ENCODE data around the gene CCNY.

The CCNY gene

DNA sequence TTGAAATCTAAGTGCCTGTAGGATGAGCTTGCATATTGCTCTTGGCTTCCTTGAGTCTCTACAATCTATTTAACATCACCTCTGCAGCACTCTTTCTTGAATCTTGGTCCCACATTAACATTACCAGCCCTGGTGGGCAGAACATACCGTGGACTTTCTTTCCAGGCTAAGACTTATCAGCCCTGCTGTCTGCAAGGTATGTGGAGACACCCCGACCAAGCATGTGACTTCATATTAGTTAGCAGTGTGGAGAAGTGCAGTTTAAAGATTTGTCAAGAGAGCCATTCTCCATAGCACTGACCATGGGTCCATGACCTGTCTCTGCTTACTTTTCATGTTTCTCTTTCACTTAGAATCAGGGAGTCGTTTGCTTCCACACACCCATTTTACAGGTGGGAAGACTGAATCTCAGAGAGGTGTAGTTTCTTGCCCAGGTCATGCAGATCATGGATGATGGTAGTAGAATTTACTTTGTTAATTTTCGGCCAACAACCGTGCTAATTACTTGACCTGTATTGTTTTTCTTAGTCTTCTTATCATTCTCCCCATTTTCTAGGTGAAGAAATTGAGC lies 6.0 kb downstream of the CCNY start:
- DNase-seq (ENCODE audit: low spot score): no peak
- TF ChIP-seq, protein P1, sequence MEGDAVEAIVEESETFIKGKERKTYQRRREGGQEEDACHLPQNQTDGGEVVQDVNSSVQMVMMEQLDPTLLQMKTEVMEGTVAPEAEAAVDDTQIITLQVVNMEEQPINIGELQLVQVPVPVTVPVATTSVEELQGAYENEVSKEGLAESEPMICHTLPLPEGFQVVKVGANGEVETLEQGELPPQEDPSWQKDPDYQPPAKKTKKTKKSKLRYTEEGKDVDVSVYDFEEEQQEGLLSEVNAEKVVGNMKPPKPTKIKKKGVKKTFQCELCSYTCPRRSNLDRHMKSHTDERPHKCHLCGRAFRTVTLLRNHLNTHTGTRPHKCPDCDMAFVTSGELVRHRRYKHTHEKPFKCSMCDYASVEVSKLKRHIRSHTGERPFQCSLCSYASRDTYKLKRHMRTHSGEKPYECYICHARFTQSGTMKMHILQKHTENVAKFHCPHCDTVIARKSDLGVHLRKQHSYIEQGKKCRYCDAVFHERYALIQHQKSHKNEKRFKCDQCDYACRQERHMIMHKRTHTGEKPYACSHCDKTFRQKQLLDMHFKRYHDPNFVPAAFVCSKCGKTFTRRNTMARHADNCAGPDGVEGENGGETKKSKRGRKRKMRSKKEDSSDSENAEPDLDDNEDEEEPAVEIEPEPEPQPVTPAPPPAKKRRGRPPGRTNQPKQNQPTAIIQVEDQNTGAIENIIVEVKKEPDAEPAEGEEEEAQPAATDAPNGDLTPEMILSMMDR (IDR thresholded peaks at IDR 0.05): no peak
- Histone ChIP-seq H3K27ac (no peak overlapping the region), H3K4me3 (no peak overlapping the region)

DNA sequence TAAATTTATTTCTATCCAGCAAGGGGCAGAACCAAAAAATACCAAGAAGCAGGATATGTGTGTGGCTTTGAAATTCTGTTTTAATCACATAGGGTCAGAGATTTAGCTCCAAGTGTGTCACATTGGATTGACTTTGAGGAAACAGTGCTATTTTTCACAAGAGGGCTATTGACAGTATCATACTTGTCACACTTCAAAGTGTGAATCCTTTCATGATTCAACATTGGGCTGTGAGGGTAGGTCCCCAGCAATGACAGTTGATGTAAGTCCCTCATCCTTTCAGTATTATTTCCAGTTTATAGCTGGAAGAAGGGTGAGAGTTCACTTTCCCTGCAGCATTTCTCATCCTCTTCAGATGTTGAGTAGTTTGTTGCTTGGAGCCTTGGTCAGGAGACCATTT lies 7.4 kb downstream of the CCNY start:
- TF ChIP-seq, protein P1 (IDR thresholded peaks at IDR 0.05): no peak
- no peak for DNase-seq (ENCODE audit: low spot score)
- Histone ChIP-seq H3K27ac (no peak overlapping the region), H3K4me3 (no peak overlapping the region)

DNA sequence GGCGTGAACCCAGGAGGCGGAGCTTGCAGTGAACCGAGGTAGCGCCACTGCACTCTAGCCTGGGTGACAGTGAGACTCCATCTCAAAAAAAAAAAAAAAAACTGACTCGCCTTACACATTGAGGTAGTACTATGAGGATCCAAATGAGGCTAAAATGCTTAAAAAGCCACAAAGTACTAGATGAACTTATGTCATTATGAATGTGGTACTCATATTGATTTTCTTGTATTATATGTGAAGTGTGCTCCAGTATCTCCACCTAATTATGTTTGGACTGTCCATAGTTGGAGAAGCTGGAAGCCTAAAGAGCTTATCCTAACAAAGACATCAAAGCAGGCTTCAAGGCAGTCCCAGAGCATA lies 9.1 kb downstream of the CCNY start:
- Histone ChIP-seq H3K4me3 (no peak overlapping the region), H3K27ac (no peak overlapping the region)
- no peak for DNase-seq (ENCODE audit: low spot score)
- TF ChIP-seq, protein P1 (IDR thresholded peaks at IDR 0.05): no peak

DNA sequence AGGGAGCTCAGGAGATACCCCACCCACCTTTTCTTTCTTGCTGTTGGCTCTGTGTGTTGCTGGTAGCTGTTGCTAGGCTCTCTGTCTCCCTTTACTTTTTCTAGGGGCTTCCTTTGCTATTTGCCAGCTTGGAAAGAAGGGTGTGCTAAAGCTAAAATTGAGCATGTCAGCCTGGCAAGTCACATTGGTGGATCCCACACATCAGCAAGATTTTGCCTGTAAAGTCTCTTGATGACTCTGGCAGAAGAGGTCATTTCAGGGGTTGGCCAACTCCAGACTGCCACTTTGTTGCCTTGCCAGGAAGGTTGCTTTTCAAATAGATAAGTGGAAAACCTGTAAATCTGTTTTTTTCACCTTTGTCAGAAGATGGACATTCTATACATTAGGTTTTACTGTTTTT lies 9.9 kb downstream of the CCNY start:
- no peak for DNase-seq (ENCODE audit: low spot score)
- H3K4me3 ChIP-seq: no peak overlapping the region
- no peak overlapping the region for H3K27ac ChIP-seq
- TF ChIP-seq, protein P1 (IDR thresholded peaks at IDR 0.05): no peak

DNA sequence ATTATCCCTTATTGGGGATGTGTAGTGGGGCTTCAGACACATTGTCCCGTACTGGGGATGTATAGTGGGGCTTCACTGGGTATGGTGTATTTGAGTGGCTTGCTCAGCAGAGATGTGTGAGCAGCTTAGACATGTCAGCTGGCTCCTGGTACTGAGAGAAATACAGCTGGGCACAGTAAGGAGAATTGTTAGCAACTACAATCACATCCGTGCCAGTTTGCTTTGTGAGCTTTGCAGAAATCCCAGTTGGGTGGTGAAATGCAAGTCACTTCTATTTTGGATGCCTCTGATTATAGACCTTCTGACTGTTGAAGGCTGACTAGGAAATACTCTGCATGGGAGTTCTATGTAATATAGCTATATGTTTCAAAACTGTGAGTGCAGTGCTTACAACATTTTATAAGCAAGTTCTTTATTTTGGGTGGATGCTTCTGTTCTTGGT lies 10.8 kb downstream of the CCNY start:
- no peak for DNase-seq (ENCODE audit: low spot score)
- H3K27ac ChIP-seq: no peak overlapping the region
- TF ChIP-seq, protein P1 (IDR thresholded peaks at IDR 0.05): no peak
- no peak overlapping the region for H3K4me3 ChIP-seq

DNA sequence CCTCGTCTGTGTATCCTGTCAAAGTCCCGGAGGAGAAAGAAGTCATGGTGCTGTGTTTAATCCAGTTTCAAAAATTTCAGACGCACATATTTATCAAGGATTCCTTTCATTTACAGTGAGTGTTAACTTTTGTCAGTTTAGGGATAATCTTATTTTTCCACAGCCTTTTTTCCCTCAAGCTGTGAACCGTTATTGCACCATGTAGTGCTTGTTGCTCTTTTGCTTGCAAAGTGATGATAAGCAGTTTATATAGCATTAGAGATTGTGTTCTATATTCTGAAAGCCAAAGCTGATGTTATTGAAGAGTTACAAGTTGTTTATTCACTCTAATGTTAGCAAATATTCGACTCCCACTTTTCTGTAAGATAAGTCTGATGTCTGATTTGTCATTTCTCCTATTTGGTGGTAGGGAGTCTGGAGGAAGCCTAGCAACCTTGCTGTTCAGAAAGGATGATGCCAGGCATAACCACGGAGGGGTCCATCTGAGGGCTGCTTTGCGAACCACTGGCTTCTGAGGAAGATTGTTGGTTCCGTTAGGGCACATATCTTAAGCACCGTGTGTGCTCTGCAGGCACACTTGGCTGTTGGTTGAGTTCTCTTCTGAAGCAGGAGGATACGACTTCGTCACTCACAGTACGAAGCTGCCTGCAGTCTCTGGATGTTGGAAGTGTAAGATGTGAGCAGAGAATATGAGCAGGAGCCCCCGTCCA lies 11.7 kb downstream of the CCNY start:
- TF ChIP-seq, protein P1 (IDR thresholded peaks at IDR 0.05): no peak

More for the DNA sequence above, 11.7 kb downstream of the CCNY start:
- no peak overlapping the region for H3K27ac ChIP-seq
- H3K4me3 ChIP-seq: no peak overlapping the region
- no peak for DNase-seq (ENCODE audit: low spot score)
